ENCODE results near the gene IDH3A.

GRCh38 chr15:78193731-78194567 lies 44.8 kb downstream of the IDH3A start:
- TF ChIP-seq ATF7 (IDR thresholded peaks at IDR 0.05) (no peak), JUN (IDR thresholded peaks at IDR 0.05; ENCODE audit: borderline replicate concordance, low read depth, low read length) (no peak), JUN (CRISPR knock-in tag; IDR thresholded peaks at IDR 0.05; ENCODE audit: borderline replicate concordance) (no peak), NCOA1 (IDR thresholded peaks at IDR 0.05; ENCODE audit: low read depth) (no peak), MBD2 (IDR thresholded peaks at IDR 0.05; ENCODE audit: borderline replicate concordance, low read depth) (no peak), CTCF (IDR thresholded peaks at IDR 0.05 in 2 of 3, conservative IDR thresholded peaks at IDR 0.05 in 1 of 3; ENCODE audit: insufficient read depth in 2 of 3, low read depth in 1 of 3, low read length in 3 of 3) (no peak), NR2C1 (IDR thresholded peaks at IDR 0.05) (no peak), NR2C1 (tag; IDR thresholded peaks at IDR 0.05) (no peak), ZBTB8A (IDR thresholded peaks at IDR 0.05; ENCODE audit: partially characterized antibody) (no peak), NFE2 (IDR thresholded peaks at IDR 0.05; ENCODE audit: low read depth) (no peak), RCOR1 (IDR thresholded peaks at IDR 0.05; ENCODE audit: borderline replicate concordance in 1 of 2, low read depth in 2 of 2, low read length in 2 of 2) (no peak)
